ENCODE data around the gene ABCA10. TPM values are rescaled to one million over a fixed set of nuclear protein-coding genes. Genes with fewer than 3 reads are reported as not detected.

ABCA10 gene
- total and polyA plus RNA-seq, 2 of the 8 experiments (the other 6 are each of a cell fraction or from before 2014, with no cell fraction given): not detected

GRCh38 chr17:69188796-69189195 lies 39.8 kb downstream of the ABCA10 start:
- H3K27me3 ChIP-seq (replicated peaks in 1 of 4; ENCODE audit: control insufficient read depth in 3 of 4, extremely low read depth in 1 of 4, insufficient read depth in 3 of 4, low read length in 3 of 4): no peaks in the 10 kb centered on the region
- no peak overlapping the region for H2BK12ac ChIP-seq (ENCODE audit: low read depth, low read length)
- no peak overlapping the region for H3K27ac ChIP-seq (ENCODE audit: low read depth, low read length)
- no peak overlapping the region for H3K4me2 ChIP-seq (ENCODE audit: insufficient read depth in 1 of 2, low read depth in 2 of 2, low read length in 2 of 2)
- no peaks in the 10 kb centered on the region for H4K20me1 ChIP-seq (replicated peaks in 1 of 2; ENCODE audit: control insufficient read depth in 1 of 2, insufficient read depth in 2 of 2, low read length in 2 of 2)
- H3K23ac ChIP-seq (ENCODE audit: insufficient read length): no peak overlapping the region
- no peak overlapping the region for H3K14ac ChIP-seq (ENCODE audit: insufficient read length)
- WGBS, 2 experiments (ENCODE audit: extremely low coverage in 1 of 2, insufficient coverage in 1 of 2, insufficient read length in 1 of 2, insufficient replicate concordance in 2 of 2, low coverage in 1 of 2, low lambda C conversion rate in 2 of 2, missing lambda C conversion rate in 1 of 2): 96% methylated on average over 2 of the region's 2 CpGs; no CpG with 5 or more reads in 1 of the 2 experiments
- DNase-seq (ENCODE audit: low read depth in 1 of 2, low spot score in 2 of 2): no peak
- H2BK5ac ChIP-seq (ENCODE audit: low read depth, low read length): no peak overlapping the region
- no peak overlapping the region for H4K8ac ChIP-seq (ENCODE audit: extremely low read depth, insufficient read depth, low read length)
- no peak overlapping the region for H3K56ac ChIP-seq (replicated peaks; ENCODE audit: insufficient read length, low read depth, low read length)
- no peak overlapping the region for H2BK15ac ChIP-seq (ENCODE audit: low read length)
- CTCF ChIA-PET (ENCODE audit: partially characterized antibody): no interaction called here
- H3K9ac ChIP-seq (replicated peaks in 1 of 4; ENCODE audit: extremely low read depth in 1 of 4, low read depth in 3 of 4, low read length in 3 of 4): no peak overlapping the region
- no peak overlapping the region for H3K18ac ChIP-seq (ENCODE audit: extremely low read depth, low read length)
- no peak overlapping the region for H3K4ac ChIP-seq (replicated peaks; ENCODE audit: insufficient read length, low read depth, low read length)
- no peaks in the 10 kb centered on the region for H3K4me1 ChIP-seq (replicated peaks in 1 of 4; ENCODE audit: control insufficient read depth in 3 of 4, insufficient read depth in 4 of 4, low read length in 3 of 4)
- H4K5ac ChIP-seq (ENCODE audit: insufficient read length, low read depth, low read length): no peak overlapping the region
- H3K36me3 ChIP-seq (ENCODE audit: control insufficient read depth in 2 of 4, insufficient read depth in 4 of 4, low read length in 3 of 4): no peaks in the 10 kb centered on the region
- H4K91ac ChIP-seq (replicated peaks; ENCODE audit: insufficient read length, low read length): no peak overlapping the region
- H2BK120ac ChIP-seq (replicated peaks; ENCODE audit: low read depth, low read length): no peak overlapping the region
- no peaks in the 10 kb centered on the region; the same call in 1 of the 2 replicates for H3K23me2 ChIP-seq (ENCODE audit: low read depth, low read length)
- H3K79me2 ChIP-seq (ENCODE audit: control insufficient read depth in 1 of 2, insufficient read depth in 2 of 2, low read length in 2 of 2): no peaks in the 10 kb centered on the region
- FAIRE-seq: no peak
- POLR2A ChIA-PET (ENCODE audit: partially characterized antibody): no interaction called here
- H2AFZ ChIP-seq (ENCODE audit: low read length): no peak overlapping the region
- no peak overlapping the region for H2BK20ac ChIP-seq (ENCODE audit: low read length)
- H3K4me3 ChIP-seq (ENCODE audit: extremely low read depth in 1 of 4, insufficient read depth in 2 of 4, low read depth in 3 of 4, low read length in 4 of 4): no peak overlapping the region
- no peaks in the 10 kb centered on the region for H3K79me1 ChIP-seq (ENCODE audit: low read depth, low read length)
- no peak overlapping the region for H2AK5ac ChIP-seq (ENCODE audit: low read depth, low read length)
- no peaks in the 10 kb centered on the region for H3K9me3 ChIP-seq (ENCODE audit: insufficient read depth in 2 of 2, low read depth in 1 of 2, low read length in 1 of 2)
- no peak for TF ChIP-seq NANOG (IDR thresholded peaks at IDR 0.05; ENCODE audit: insufficient read depth, low read depth, low read length, poor library complexity, severe bottlenecking)
- no peak for TF ChIP-seq HDAC2 (IDR thresholded peaks at IDR 0.05; ENCODE audit: borderline replicate concordance in 1 of 2, low read depth in 2 of 2, low read length in 2 of 2)
